Measurements from ENCODE around the gene PBLD.

The PBLD gene

GRCh38 chr10:68238371-68238770 lies 94.4 kb downstream of the PBLD start:
- DNase-seq (ENCODE audit: low spot score) (no peak), FAIRE-seq (no peak)

GRCh38 chr10:68237173-68237572 lies 95.6 kb downstream of the PBLD start:
- FAIRE-seq (no peak), DNase-seq (ENCODE audit: low spot score) (no peak)

- no peak for DNase-seq (ENCODE audit: low spot score)
- FAIRE-seq: no peak
Observed at GRCh38 chr10:68235581-68235980, 97.1 kb downstream of the PBLD start.

GRCh38 chr10:68235111-68235510 lies 97.6 kb downstream of the PBLD start:
- FAIRE-seq: no peak
- DNase-seq (ENCODE audit: low spot score): no peak

- FAIRE-seq: no peak
- DNase-seq (ENCODE audit: low spot score): no peak
Observed at GRCh38 chr10:68233046-68233445, 99.7 kb downstream of the PBLD start.
